GM18505 (cell line): Measurements from ENCODE around the gene LETMD1.

ENCODE experiments used
- ATAC-seq: cut with Tn5 transposase; IDR thresholded peaks from one replicate; pipeline ENCODE4 v1.9.1; 2021; ENCODE audit not compliant: unreplicated experiment
- POLR2A ChIP-seq: IDR thresholded peaks from 4 replicates; pipeline ENCODE4 v1.6.1; 2011; ENCODE audit warnings: borderline replicate concordance; ENCODE audit not compliant: insufficient read depth, insufficient read length; ENCODE audit errors: extremely low read depth

The LETMD1 gene

DNA sequence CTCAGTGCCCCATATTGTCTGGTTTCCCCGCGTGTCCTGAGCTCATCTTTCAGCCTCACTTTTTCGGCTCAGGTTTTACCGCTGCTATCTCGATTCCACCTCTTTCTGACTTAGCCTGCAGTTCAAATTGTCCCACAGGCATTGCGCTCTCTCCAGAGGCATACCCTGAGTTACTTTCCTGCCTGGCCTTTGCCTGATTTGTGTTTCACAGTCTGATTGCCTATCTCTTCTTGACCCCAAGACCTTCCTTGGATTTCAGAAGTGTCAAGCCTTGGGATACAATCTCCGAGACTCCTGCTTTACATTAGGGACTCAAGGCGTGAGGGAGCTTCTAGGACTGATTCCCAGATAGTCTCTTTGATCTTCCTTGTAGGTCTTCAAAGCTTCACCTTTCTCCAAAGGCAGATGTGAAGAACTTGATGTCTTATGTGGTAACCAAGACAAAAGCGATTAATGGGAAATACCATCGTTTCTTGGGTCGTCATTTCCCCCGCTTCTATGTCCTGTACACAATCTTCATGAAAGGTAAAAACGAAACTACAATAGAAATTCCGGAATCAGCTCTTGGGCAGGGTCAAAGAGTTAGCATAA is 629 bp downstream of the LETMD1 start:
- ATAC-seq, result no peak
- no peak for TF ChIP-seq POLR2A

DNA sequence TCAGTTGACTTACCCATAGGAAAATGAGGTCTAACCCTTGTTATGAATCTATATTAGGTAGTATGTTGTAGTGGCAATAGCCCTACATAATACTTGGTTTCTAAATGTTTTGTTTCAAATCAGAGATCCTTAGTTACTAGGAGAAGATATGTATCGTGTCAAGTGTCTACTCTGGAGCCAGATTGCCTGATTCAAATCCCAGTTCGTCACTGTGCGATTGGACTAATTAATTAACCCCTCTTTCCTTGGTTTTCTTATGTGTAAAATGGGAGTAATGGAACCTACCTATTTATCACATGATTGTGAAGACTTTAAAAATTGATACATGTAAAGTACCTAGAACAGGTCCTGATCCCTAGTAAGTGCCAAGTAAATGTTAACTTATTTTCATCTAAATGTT is 1.4 kb downstream of the LETMD1 start:
- no peak for ATAC-seq
- no peak for TF ChIP-seq POLR2A

DNA sequence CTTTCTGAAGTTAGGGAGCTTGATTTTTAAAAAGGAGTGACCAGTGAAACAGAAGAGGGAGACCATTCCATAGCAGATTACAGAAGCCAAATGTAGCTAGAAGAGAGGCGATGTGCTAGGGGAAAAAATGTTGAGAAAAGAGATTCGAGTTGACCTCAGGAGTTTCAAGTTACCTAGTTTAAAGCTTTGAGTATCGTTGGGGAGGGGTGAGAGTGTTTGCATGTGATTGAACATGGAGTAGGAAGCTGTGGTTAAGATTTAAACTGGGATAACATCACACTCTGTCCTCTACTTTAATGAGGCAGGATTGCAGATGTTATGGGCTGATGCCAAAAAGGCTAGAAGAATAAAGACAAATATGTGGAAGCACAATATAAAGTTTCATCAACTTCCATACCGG is 3.7 kb downstream of the LETMD1 start:
- ATAC-seq, result no peak
- no peak for TF ChIP-seq POLR2A

DNA sequence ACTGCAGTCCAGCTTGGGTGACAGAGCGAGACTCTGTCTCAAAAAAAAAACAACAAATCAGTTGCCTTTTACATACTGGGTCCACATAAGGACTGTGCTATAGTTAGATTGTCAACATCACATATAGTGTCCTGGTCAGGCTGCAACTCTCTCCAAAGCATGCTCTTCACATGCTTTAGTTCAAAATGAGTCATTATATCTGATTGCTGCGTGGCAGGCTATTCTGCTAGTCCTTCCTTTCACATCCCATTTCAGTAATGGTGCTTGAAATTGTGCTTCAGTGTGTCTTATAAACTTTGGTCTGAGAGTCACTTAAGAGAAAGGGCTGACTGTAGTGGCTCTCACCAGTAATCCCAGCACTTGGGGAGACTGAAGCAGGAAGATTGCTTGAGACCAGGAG is 6.9 kb downstream of the LETMD1 start:
- TF ChIP-seq POLR2A, result no peak
- ATAC-seq, result no peak

DNA sequence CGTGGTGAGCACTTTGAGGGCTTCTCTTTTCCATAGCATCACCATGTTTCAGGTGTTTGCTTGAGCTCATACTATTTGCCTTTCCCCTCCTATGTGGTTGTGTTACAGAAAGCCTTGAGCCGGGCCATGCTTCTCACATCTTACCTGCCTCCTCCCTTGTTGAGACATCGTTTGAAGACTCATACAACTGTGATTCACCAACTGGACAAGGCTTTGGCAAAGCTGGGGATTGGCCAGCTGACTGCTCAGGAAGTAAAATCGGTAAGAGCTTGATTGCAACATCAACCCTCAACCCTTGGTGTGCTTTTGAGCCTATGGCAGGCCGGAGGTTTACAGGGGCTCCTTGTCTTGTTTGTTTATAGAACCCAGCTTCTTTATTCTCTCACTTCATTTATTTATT is 8.1 kb downstream of the LETMD1 start:
- no peak for TF ChIP-seq POLR2A

DNA sequence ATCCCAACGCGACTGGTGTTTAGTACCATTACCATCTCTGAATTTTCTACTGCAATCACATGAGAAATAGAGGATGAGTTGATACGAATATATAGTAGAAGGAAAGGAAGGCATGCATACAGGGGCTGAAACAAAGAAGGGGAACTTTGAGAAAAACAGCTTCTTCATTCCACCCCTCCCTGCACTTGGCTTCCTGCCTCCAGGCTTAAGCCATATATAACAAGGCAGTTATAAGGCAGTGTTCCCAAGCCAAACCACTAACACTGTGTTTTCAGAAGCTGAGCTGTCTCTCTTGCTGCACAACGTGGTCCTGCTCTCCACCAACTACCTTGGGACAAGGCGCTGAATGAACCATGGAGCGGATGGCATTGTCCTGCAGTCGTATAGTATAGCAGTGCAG is 11.0 kb downstream of the LETMD1 start:
- no peak for ATAC-seq
- TF ChIP-seq POLR2A, result no peak

More for the DNA sequence above, 8.1 kb downstream of the LETMD1 start:
- ATAC-seq, result no peak

DNA sequence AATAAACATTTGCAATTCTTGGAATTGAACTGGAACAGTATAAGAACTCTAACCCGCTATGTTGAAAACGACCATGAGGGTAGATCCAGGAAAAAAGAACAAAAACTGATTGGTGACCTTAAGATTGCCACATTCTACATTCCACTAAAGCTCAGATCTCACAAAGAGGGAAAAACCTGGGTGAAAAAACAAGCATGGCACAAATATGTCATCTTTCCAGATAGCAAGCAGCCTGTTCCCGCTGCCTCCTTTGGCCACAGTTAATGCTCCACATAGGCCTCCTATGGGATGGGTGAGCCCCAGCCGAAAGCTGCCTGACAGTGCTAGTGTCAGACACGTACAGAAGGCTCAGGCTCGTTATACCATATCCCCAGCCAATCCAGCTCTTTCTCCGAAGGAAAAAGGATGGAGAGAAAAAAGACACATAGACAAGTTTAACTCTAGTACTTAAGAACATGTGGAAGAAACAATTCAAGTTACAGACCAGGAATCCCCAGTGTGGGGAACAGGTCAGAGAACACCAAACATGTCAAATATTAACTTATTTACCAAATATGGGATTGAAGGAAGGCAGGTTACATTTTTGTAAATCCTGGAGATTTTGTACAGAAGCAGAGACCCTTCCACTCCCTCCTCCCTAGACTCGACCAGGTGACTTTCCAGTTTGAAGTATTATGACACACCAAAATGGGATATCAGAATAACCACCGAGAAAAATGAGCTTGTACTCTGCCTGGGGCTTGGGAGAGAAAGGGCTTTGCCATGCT is 14.7 kb downstream of the LETMD1 start:
- ATAC-seq, result no peak
- TF ChIP-seq POLR2A, result no peak

DNA sequence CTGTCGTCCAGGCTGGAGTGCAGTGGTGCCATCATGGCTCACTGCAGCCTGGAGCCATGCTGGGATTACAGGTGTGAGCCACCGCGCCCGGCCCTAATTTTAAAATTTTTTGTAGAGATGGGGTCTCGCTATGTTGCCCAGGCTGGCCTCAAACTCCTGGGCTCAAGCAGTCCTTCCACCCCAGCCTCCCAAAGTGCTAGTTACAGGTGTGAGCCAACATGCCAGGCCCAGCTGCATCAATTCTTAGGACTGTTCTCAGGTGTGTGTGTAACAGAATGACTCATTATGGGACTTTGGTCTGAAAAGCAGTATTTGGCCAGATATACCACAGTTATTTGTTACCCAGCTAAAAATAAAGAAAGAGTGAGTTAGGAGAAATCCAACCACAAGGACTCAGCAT is 17.4 kb downstream of the LETMD1 start:
- no peak for TF ChIP-seq POLR2A
- no peak for ATAC-seq

DNA sequence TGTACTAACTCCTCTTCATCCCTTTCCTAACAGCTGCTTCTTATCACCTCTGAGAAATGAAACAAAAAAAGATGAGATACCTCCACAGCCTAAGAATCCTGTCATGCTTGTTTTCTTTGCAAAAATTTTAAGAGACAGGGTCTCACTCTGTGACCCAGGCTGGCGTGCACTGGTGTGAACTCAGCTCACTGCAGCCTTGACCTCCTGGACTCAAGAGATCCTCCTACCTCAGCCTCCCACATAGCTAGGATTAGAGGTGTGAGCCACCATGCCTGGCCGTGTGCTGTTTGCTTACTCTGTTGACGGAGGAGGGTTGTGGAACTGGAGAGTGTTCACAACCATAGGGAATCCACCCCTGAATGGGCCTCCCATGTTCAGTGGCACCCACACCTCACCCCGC is 19.1 kb downstream of the LETMD1 start:
- no peak for TF ChIP-seq POLR2A
- no peak for ATAC-seq

DNA sequence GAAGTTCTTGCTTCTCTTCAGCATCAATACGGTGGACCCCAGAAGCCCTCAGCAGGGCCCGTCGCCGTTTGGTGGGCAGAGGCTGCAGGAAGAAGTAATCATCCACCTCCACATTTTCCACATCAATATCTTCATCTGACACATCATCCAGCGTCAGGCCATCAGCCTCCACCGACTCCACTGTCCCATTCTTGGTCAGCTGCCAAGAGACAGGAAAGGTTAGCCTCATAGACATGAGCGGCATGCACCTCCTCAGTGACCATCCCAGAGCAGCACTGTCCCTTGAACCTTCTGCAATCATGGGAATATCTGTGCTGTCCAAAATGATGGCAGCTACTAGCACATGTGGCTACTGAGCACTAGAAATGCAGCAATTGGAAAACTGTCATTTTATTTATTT is 19.6 kb downstream of the LETMD1 start:
- no peak for TF ChIP-seq POLR2A
- ATAC-seq, result no peak

DNA sequence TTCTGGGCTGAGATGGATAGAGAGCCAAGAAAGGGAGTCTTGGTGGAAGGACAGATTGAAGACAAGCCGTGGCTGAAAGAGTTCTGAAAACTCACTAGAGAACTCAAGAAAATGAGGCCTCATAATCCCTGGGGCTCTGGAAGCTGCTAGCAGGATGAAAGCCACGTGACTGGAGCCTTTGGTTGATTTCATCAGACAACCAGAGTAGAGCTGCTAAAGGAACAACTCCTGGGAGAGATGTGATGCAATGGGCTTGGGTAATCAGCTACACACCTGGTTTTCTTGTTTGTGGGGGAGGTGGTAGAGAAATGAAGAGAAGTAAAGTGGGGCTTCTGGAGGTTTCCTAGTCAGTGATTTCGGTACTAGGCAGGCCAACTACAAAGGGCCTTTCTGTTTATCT is 21.9 kb downstream of the LETMD1 start:
- no peak for TF ChIP-seq POLR2A
- no peak for ATAC-seq

DNA sequence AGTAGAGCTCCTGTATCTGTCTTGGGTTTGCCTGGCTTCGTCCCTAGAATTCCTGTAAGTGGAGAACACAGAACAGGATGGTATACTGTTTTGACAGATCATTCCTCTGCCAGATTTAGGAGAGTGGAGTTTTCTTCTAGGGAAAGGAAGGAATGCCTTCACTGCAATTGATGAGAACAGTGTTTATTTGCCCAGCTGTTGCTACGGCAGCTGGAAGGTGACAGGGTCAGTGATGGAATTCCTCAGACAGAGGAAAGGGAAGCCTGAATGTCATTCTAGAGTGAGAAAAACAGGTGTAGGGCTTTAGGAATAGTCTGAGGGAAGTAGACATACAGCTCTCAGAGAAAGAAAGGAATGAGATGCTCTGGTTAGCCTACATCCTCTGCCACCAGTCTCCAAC is 23.5 kb downstream of the LETMD1 start:
- ATAC-seq, result no peak
- TF ChIP-seq POLR2A, result no peak

DNA sequence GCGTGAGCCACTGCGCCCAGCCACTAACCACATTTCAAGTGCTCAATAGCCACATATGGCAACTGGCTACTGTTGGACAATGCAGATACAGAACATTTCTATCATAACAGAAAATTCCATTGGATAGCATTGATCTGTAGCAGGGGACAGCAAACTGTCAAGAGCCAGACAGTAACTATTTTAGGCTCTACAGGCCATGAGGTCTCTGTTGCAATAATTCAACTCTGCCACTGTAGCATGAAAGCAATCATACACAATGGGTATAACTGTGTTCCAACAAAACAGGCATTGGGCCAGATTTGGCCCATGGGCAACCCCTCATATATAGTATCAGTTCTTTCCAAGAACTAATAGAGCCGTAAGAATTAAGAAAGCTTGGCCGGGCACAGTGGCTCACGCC is 27.3 kb downstream of the LETMD1 start:
- no peak for ATAC-seq
- no peak for TF ChIP-seq POLR2A

DNA sequence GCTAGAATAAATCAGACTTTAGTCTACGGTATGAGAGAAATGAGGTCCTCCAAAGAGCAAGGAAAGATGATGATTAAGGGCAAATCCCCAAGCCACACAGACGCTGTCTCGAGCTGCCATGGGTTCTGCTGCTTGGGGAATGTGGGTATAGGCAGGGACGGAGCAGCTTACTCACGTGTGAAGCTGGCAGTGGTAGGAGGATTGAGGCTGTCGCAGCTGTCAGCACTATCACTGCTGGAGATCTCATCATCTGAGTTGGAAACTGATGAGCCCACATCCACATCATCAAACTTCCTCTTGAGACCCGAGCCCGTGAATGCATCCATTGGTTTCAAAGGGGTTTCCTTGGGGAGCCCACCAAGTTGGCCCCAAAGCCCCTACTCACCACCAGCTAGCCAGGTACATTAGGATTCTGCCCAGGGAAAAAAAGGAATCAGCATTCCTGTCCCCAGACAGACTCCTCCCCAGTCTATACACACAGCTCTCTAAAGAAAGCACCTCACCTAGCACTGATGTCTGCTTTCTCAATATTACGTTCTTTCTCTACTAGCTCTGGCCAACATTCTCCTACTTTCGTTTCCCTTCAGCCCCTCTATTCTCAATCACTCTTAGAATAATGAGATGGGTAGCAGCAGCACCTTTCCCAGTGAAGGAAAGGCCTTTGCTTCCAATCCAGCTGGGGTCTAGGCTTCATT is 28.3 kb downstream of the LETMD1 start:
- ATAC-seq, result no peak
- no peak for TF ChIP-seq POLR2A
